GM18526 (cell line): ENCODE measurements around the gene SOX11.

ENCODE experiments used
- POLR2A ChIP-seq: IDR thresholded peaks from 3 replicates; pipeline ENCODE4 v1.6.1; 2011; ENCODE audit not compliant: insufficient read length; ENCODE audit errors: extremely low read depth

SOX11 gene

GRCh38 chr2:5691985-5692529 lies at the start of gene SOX11:
Gene SOX11 (plus strand): TSS chr2:5692384. CDS start chr2:5692722, 338 bp downstream.
- TF ChIP-seq POLR2A: no peak

DNA sequence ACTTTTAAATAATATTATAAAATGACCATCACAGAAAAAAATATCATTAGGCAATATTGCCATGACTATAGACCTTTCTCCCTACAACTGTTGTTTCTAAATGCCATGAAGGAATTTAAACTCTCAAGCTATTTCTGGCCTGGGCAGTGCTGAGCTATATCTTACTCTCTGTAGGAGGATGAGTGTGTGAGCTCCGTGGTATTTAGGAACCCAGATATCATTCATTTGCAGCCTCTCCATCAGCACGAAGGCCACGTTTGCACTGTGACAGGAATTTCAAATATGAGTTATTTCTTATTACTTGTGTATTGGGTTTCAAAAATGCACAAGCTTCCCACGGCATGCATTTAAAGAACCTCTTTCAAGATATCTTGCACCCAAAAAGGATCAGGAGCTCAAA lies 35.0 kb upstream of the SOX11 start:
- no peak for TF ChIP-seq POLR2A

- TF ChIP-seq POLR2A: no peak
Measured at GRCh38 chr2:5660591-5660990, 31.6 kb upstream of the SOX11 start.

DNA sequence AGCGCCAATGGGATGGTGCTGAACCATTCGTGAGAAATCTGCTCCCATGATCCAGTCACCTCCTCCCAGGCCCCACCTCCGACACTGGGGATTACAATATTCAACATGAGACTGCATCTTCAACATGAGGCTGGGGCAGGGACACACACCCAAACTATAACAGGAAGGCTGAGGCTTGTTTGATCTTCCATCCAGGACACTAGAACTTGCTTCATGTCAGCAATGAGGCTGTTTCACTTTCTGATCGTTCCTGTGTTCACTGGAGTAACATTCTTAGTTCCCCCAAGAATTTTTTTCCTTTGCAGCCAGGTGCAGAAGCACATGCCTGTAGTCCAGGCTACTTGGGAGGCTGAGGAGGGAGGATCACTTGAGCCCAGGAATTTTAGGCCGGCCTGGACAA lies 30.8 kb upstream of the SOX11 start:
- TF ChIP-seq POLR2A: no peak

GRCh38 chr2:5664278-5664681 lies 27.9 kb upstream of the SOX11 start:
- no peak for TF ChIP-seq POLR2A

GRCh38 chr2:5665066-5665465 lies 27.1 kb upstream of the SOX11 start:
- TF ChIP-seq POLR2A: no peak

- TF ChIP-seq POLR2A: no peak
Measured at GRCh38 chr2:5666798-5667197, 25.4 kb upstream of the SOX11 start.

- TF ChIP-seq POLR2A: no peak
Measured at GRCh38 chr2:5668682-5669250, 23.4 kb upstream of the SOX11 start.

GRCh38 chr2:5672749-5673144 lies 19.4 kb upstream of the SOX11 start:
- TF ChIP-seq POLR2A: no peak

GRCh38 chr2:5673145-5674025 lies 18.8 kb upstream of the SOX11 start:
- no peak for TF ChIP-seq POLR2A

- TF ChIP-seq POLR2A: no peak
Measured at GRCh38 chr2:5674026-5674340, 18.2 kb upstream of the SOX11 start.

DNA sequence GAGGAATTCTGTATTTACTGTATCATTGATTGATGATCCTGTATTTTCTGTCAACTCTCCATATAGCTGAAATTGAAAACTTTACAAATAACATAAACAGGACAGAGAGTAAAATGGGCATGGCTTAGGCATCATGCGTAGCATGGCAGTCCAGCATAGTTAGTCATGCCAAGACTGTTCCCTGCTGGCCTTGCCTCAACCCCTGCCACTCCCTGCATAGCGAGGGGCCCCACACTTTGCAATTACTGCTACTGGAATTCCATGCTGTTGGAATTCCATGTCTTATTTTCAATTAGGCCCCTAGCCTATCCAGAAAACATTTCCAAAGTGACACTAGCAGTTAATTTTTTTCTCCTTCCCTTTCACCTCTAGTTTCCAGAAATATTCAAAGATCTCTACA lies 15.1 kb upstream of the SOX11 start:
- TF ChIP-seq POLR2A: no peak

- no peak for TF ChIP-seq POLR2A
Measured at GRCh38 chr2:5683471-5683870, 8.7 kb upstream of the SOX11 start.

- TF ChIP-seq POLR2A: no peak
Measured at GRCh38 chr2:5685225-5685624, 7.0 kb upstream of the SOX11 start.

GRCh38 chr2:5686068-5686467 lies 6.1 kb upstream of the SOX11 start:
- TF ChIP-seq POLR2A: no peak

DNA sequence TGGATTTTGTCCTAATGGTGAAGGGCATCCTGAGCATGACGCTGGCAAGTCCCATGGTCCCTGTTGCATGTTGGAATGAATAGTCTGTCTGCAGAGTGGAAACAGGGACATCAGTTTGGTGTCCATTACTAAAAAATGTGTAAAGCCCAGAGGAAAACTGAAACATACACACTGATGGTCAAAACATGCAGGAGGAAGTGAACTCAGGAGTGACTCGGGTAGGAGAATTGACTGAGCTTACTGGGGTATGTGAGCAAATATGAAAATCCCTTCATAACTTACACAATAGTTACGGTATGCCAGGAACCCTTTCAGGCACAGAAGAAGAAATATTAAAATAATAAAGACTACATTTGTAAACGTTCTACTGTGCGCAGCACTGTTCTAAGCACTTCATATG lies 5.6 kb upstream of the SOX11 start:
- TF ChIP-seq POLR2A: no peak
